ENCODE measurements around the gene ARFGEF3. TPM values are rescaled to one million over a fixed set of nuclear protein-coding genes. Genes with fewer than 3 reads are reported as not detected.

The ARFGEF3 gene
- total RNA-seq, 1 donor from 2014 or later: 1.9 TPM

DNA sequence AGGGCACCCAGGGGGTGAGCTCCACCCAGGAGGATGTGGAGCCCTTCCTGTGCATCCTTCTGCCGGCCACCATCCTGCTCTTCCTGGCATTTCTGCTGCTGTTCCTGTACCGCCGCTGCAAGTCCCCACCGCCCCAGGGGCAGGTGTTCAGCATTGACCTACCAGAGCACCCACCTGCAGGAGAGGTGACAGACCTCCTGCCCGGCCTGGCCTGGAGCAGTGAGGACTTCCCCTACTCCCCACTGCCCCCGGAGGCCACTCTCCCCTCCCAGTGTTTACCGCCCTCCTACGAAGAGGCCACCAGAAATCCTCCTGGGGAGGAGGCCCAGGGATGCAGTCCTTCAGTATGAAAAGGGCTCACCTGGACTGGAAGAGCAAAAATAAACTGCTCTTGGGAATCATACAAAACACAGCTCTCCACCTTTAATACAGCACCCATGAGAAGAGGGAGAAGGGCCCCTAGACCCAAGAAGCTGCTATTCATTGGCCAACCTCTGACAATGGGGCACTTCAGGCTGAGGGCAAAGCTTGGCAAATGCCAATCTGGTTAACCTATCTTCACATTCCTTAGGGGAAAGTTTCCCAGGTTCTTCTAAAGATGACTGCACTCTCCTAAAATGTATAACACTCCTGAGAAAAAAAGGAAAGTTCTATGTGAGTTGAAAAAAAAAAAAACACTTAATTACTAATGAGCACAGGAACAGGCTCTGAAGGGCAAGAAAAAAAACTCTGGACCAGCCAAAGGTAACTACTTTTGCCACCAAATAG, 220.9 kb downstream of the ARFGEF3 start:
- FAIRE-seq: no peak
- no peak overlapping the region for H3K9ac ChIP-seq (ENCODE audit: low read length)
- no peak overlapping the region for H3K27ac ChIP-seq (ENCODE audit: low read depth, low read length)
- DNase-seq (ENCODE audit: low read depth): no peak
- no peaks in the 10 kb centered on the region for H3K9me3 Mint-ChIP-seq (ENCODE audit: unreplicated experiment)
- no peaks in the 10 kb centered on the region for H3K79me2 ChIP-seq (ENCODE audit: insufficient read depth, low read length)
- H4K20me1 ChIP-seq (ENCODE audit: insufficient read depth, low read length): no peaks in the 10 kb centered on the region
- no peak overlapping the region for H3K4me2 ChIP-seq (ENCODE audit: low read length)
- H3K4me3 ChIP-seq (ENCODE audit: insufficient read depth, low read depth, low read length): no peak overlapping the region
- peak overlapping the region; percentile 58 for H3K27ac Mint-ChIP-seq (ENCODE audit: unreplicated experiment)
- no peak overlapping the region for H3K4me3 Mint-ChIP-seq (ENCODE audit: unreplicated experiment)
- TF ChIP-seq, protein P1, sequence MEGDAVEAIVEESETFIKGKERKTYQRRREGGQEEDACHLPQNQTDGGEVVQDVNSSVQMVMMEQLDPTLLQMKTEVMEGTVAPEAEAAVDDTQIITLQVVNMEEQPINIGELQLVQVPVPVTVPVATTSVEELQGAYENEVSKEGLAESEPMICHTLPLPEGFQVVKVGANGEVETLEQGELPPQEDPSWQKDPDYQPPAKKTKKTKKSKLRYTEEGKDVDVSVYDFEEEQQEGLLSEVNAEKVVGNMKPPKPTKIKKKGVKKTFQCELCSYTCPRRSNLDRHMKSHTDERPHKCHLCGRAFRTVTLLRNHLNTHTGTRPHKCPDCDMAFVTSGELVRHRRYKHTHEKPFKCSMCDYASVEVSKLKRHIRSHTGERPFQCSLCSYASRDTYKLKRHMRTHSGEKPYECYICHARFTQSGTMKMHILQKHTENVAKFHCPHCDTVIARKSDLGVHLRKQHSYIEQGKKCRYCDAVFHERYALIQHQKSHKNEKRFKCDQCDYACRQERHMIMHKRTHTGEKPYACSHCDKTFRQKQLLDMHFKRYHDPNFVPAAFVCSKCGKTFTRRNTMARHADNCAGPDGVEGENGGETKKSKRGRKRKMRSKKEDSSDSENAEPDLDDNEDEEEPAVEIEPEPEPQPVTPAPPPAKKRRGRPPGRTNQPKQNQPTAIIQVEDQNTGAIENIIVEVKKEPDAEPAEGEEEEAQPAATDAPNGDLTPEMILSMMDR (IDR thresholded peaks at IDR 0.05; ENCODE audit: insufficient read depth, low read depth, low read length): no peak
- TF ChIP-seq EZH2 (IDR thresholded peaks at IDR 0.05; ENCODE audit: insufficient read depth, low read length): no peak
- no peaks in the 10 kb centered on the region for H3K9me3 ChIP-seq (ENCODE audit: insufficient read depth, low read depth, low read length)
- H3K4me1 Mint-ChIP-seq (ENCODE audit: low read depth, unreplicated experiment): peaks cover 11% of the 10 kb centered on the region
- no peaks in the 10 kb centered on the region for H3K27me3 ChIP-seq (ENCODE audit: insufficient read depth, low read length)
- no peaks in the 10 kb centered on the region for H3K36me3 Mint-ChIP-seq (ENCODE audit: low read depth, unreplicated experiment)
- H3K36me3 ChIP-seq (ENCODE audit: insufficient read depth, low read length): no peaks in the 10 kb centered on the region
- no peaks in the 10 kb centered on the region for H3K4me1 ChIP-seq (ENCODE audit: insufficient read depth, low read length)
- H2AFZ ChIP-seq (ENCODE audit: low read depth, low read length): no peak overlapping the region
- peaks cover 3% of the 10 kb centered on the region for H3K27me3 Mint-ChIP-seq (ENCODE audit: low read depth, unreplicated experiment)

DNA sequence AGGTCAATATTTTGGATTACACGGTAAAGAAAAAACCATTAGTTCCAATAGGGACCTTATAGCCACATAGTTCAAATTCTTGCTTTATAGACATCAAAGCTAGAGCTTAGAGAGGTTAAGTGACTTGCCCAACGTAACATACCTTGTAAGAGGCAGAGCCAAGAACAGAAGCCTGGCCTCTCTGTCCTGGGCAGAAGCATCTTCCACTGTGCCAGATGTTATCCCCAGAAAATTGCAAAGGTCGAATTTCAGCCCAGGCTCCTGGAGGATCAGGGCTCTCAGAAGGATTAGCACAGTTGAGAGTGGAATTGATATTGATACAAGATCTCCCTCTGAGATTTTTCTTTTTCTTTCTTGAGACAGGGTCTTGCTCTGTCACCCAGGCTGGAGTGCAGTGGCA, 222.0 kb downstream of the ARFGEF3 start:
- TF ChIP-seq, protein P1 (IDR thresholded peaks at IDR 0.05; ENCODE audit: insufficient read depth, low read depth, low read length): no peak
- no peak for TF ChIP-seq EZH2 (IDR thresholded peaks at IDR 0.05; ENCODE audit: insufficient read depth, low read length)
- Histone ChIP-seq H3K79me2 (ENCODE audit: insufficient read depth, low read length) (no peaks in the 10 kb centered on the region), H3K4me2 (ENCODE audit: low read length) (no peak overlapping the region), H3K27ac (ENCODE audit: low read depth, low read length) (no peak overlapping the region), H3K4me3 (ENCODE audit: insufficient read depth, low read depth, low read length) (no peak overlapping the region), H3K4me1 (ENCODE audit: insufficient read depth, low read length) (no peaks in the 10 kb centered on the region), H3K9me3 (ENCODE audit: insufficient read depth, low read depth, low read length) (no peaks in the 10 kb centered on the region), H3K9ac (ENCODE audit: low read length) (no peak overlapping the region), H3K36me3 (ENCODE audit: insufficient read depth, low read length) (no peaks in the 10 kb centered on the region), H4K20me1 (ENCODE audit: insufficient read depth, low read length) (no peaks in the 10 kb centered on the region), H3K27me3 (ENCODE audit: insufficient read depth, low read length) (no peaks in the 10 kb centered on the region), H2AFZ (ENCODE audit: low read depth, low read length) (no peak overlapping the region)
- Mint-ChIP-seq H3K9me3 (ENCODE audit: unreplicated experiment) (no peaks in the 10 kb centered on the region), H3K36me3 (ENCODE audit: low read depth, unreplicated experiment) (no peaks in the 10 kb centered on the region), H3K27me3 (ENCODE audit: low read depth, unreplicated experiment) (no peaks in the 10 kb centered on the region), H3K4me3 (ENCODE audit: unreplicated experiment) (no peak overlapping the region), H3K27ac (ENCODE audit: unreplicated experiment) (no peak overlapping the region), H3K4me1 (ENCODE audit: low read depth, unreplicated experiment) (peaks cover 11% of the 10 kb centered on the region)
- DNase-seq (ENCODE audit: low read depth): no peak
- FAIRE-seq: no peak

DNA sequence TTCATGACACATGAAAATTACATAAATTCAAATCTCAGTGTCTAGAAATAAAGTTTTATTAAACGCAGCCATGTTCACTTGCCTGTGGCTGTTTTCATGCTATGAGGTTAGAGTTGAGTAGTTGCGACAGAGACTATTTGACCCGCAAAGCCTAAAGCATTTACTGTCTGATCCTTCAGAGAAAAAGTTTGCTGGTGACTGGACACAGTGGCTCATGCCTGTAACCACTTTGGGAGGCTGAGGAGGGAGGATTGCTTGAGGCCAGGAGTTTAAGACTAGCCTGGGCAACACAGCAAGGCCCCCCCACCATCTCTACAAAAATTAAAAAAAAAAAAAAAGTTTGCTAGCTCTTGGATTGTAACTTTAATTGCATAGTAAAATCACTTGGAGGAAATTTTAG, 225.2 kb downstream of the ARFGEF3 start:
- Histone ChIP-seq H3K9me3 (ENCODE audit: insufficient read depth, low read depth, low read length) (no peaks in the 10 kb centered on the region), H3K27ac (ENCODE audit: low read depth, low read length) (no peak overlapping the region), H4K20me1 (ENCODE audit: insufficient read depth, low read length) (no peaks in the 10 kb centered on the region), H3K9ac (ENCODE audit: low read length) (no peak overlapping the region), H3K36me3 (ENCODE audit: insufficient read depth, low read length) (no peaks in the 10 kb centered on the region), H3K27me3 (ENCODE audit: insufficient read depth, low read length) (no peaks in the 10 kb centered on the region), H2AFZ (ENCODE audit: low read depth, low read length) (no peak overlapping the region), H3K4me3 (ENCODE audit: insufficient read depth, low read depth, low read length) (no peak overlapping the region), H3K4me1 (ENCODE audit: insufficient read depth, low read length) (no peaks in the 10 kb centered on the region), H3K79me2 (ENCODE audit: insufficient read depth, low read length) (no peaks in the 10 kb centered on the region), H3K4me2 (ENCODE audit: low read length) (no peak overlapping the region)
- TF ChIP-seq, protein P1 (IDR thresholded peaks at IDR 0.05; ENCODE audit: insufficient read depth, low read depth, low read length): no peak
- no peak for TF ChIP-seq EZH2 (IDR thresholded peaks at IDR 0.05; ENCODE audit: insufficient read depth, low read length)
- no peaks in the 10 kb centered on the region for H3K36me3 Mint-ChIP-seq (ENCODE audit: low read depth, unreplicated experiment)
- peaks cover 11% of the 10 kb centered on the region for H3K4me1 Mint-ChIP-seq (ENCODE audit: low read depth, unreplicated experiment)
- DNase-seq (ENCODE audit: low read depth) (no peak), FAIRE-seq (no peak)
- H3K9me3 Mint-ChIP-seq (ENCODE audit: unreplicated experiment): no peaks in the 10 kb centered on the region
- H3K4me3 Mint-ChIP-seq (ENCODE audit: unreplicated experiment): no peak overlapping the region
- H3K27me3 Mint-ChIP-seq (ENCODE audit: low read depth, unreplicated experiment): no peaks in the 10 kb centered on the region
- H3K27ac Mint-ChIP-seq (ENCODE audit: unreplicated experiment): no peak overlapping the region

Data from astrocyte (in vitro differentiated cells and primary cell).